ENCODE measurements around the gene IL22RA2. TPM values are rescaled to one million over a fixed set of nuclear protein-coding genes. Genes with fewer than 3 reads are reported as not detected.

The IL22RA2 gene
- total and polyA plus RNA-seq, 2 of the 13 experiments (the other 11 are each of a cell fraction or from before 2014, with no cell fraction given) = not detected

- Histone ChIP-seq H4K20me1 (ENCODE audit: insufficient read depth, low read length) (no peaks in the 10 kb centered on the region), H3K4me3 (replicated peaks in 1 of 3; ENCODE audit: insufficient read depth in 1 of 3, low read depth in 2 of 3, low read length in 3 of 3) (no peak overlapping the region), H3K9ac (ENCODE audit: insufficient read depth, low read depth, low read length) (no peak overlapping the region), H3K4me1 (ENCODE audit: insufficient read depth, low read length) (peaks cover 6% of the 10 kb centered on the region), H3K27ac (ENCODE audit: extremely low read length, insufficient read depth, low read length) (no peak overlapping the region), H3K9me3 (ENCODE audit: low read length) (peaks cover 14% of the 10 kb centered on the region; the same call in 1 of the 2 replicates), H3K27me3 (ENCODE audit: control insufficient read depth in 1 of 2, insufficient read depth in 2 of 2, low read length in 2 of 2) (no peaks in the 10 kb centered on the region; a peak in 1 of 5 replicates), H3K79me2 (ENCODE audit: insufficient read depth, low read length) (no peaks in the 10 kb centered on the region), H3K4me2 (ENCODE audit: low read depth, low read length) (no peak overlapping the region), H3K36me3 (replicated peaks in 1 of 2; ENCODE audit: control insufficient read depth in 1 of 2, insufficient read depth in 2 of 2, low read length in 2 of 2) (no peaks in the 10 kb centered on the region), H2AFZ (ENCODE audit: low read length) (no peak overlapping the region)
- in situ Hi-C loops (cut with HindIII; ENCODE audit: extremely low pct_ligation_motif_present, low pct_unique_long_range_greater_than_20kb) = no loop called here
- no peak for DNase-seq (ENCODE audit: low spot score)
- no peak for ATAC-seq
- no TSS peak for BruUV-seq (replicated peaks)
- ChIA-PET POLR2A (no interaction called here), CTCF (ENCODE audit: low intra/inter-chr PET ratio, low total read pairs) (no interaction called here)
- WGBS (ENCODE audit: low lambda C conversion rate) = 4% methylated on average over 2 of the region's 2 CpGs
- TF ChIP-seq U2AF2 (IDR thresholded peaks at IDR 0.05; ENCODE audit: low read depth, low read length) (no peak), ZNF564 (CRISPR knock-in tag; IDR thresholded peaks at IDR 0.05) (no peak), FUBP1 (CRISPR knock-in tag; IDR thresholded peaks at IDR 0.05; ENCODE audit: borderline replicate concordance) (no peak), ZNF557 (CRISPR knock-in tag; IDR thresholded peaks at IDR 0.05) (no peak), PBX3 (CRISPR knock-in tag; IDR thresholded peaks at IDR 0.05; ENCODE audit: borderline replicate concordance) (no peak), HOXA3 (CRISPR knock-in tag; IDR thresholded peaks at IDR 0.05) (no peak), RORA (CRISPR knock-in tag; IDR thresholded peaks at IDR 0.05) (no peak), MIER2 (CRISPR knock-in tag; IDR thresholded peaks at IDR 0.05) (no peak), SCMH1 (CRISPR knock-in tag; IDR thresholded peaks at IDR 0.05; ENCODE audit: borderline replicate concordance) (no peak), CEBPB (IDR thresholded peaks at IDR 0.05; ENCODE audit: borderline replicate concordance, low read depth, low read length) (no peak), ATF5 (CRISPR knock-in tag; IDR thresholded peaks at IDR 0.05; ENCODE audit: low read depth) (no peak), ZNF260 (CRISPR knock-in tag; IDR thresholded peaks at IDR 0.05; ENCODE audit: borderline replicate concordance, low read depth) (no peak), RFX1 (IDR thresholded peaks at IDR 0.05) (no peak), SMARCE1 (IDR thresholded peaks at IDR 0.05; ENCODE audit: borderline replicate concordance) (no peak), MTF1 (CRISPR knock-in tag; IDR thresholded peaks at IDR 0.05) (no peak), MAFF (IDR thresholded peaks at IDR 0.05; ENCODE audit: low read depth, low read length) (no peak)
- FAIRE-seq = no peak
- intact Hi-C loops (cut with micrococcal nuclease; ENCODE audit: unreplicated experiment) = no loop called here
Observed at GRCh38 chr6:137111296-137112066, 62.0 kb downstream of the IL22RA2 start.

All from HepG2 (cell line).